GM08714 (cell line): ENCODE measurements around the gene SPIRE2.

Source experiments
- H3K4me3 ChIP-seq: fragments of 200-500 bp; sonication (Bioruptor generic); 2 replicates; pipeline ENCODE4 v1.5.1; 2014; ENCODE audit warnings: mild to moderate bottlenecking, low read length, inconsistent platforms
- ZNF274 ChIP-seq: IDR thresholded peaks from 2 replicates; pipeline ENCODE4 v1.6.1; 2012; ENCODE audit warnings: mild to moderate bottlenecking, low read depth, low read length

Gene SPIRE2

GRCh38 chr16:89842471-89843408, 14.5 kb downstream of the SPIRE2 start:
- no peak for TF ChIP-seq ZNF274

GRCh38 chr16:89843409-89844350, 15.4 kb downstream of the SPIRE2 start:
- no peak overlapping the region for H3K4me3 ChIP-seq
- no peak for TF ChIP-seq ZNF274

More at GRCh38 chr16:89842471-89843408, 14.5 kb downstream of the SPIRE2 start:
- H3K4me3 ChIP-seq, result no peak overlapping the region

DNA sequence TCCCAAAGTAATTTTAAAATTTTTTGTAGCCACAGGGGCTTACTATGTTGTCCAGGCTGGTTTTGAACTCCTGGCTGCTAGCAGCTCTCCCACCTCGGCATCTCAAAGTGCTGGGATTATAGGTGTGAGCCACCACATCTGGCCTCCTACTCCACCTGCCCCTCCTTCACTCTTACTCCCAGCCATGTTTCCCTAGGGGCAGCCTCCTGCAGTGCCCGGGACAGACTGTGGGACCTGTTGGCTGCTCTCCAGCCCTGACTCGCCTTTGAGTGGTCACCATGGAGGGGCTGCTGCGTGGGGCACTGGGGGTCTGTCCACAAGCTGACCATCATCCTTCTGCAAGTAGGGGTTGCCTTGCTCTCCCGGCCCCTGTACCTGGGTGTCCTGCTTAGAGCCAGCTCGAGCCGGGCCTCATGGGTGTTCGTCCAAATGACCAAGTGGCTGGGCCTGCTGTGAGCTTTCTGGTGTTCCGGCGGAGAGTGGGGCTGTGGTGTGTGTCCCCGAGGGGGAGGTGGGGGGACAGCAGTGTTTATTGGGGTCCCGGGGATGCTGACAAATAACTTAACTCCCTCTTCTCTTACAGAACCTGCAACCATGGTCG, 16.6 kb downstream of the SPIRE2 start:
- TF ChIP-seq ZNF274, result no peak
- no peak overlapping the region for H3K4me3 ChIP-seq

DNA sequence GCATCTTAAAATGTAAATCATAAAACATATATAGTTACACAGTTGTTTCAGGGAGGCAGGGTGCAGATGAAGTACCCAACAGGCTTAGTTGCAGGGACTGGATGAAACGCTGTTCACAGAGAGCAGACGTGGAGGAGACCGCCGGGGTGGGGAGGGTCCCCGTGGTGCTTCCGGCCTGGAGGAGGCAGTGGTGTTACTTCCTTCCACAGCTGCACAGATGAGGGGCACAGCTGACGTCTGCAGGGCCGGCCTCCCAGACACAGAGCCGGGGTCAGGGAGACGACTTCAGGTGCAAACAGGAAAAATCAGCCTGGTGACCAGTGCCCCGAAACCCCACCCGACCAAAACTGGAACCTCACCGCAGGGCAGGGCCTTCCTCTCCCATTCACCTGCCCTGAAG, 17.1 kb downstream of the SPIRE2 start:
- H3K4me3 ChIP-seq, result no peak overlapping the region
- no peak for TF ChIP-seq ZNF274

DNA sequence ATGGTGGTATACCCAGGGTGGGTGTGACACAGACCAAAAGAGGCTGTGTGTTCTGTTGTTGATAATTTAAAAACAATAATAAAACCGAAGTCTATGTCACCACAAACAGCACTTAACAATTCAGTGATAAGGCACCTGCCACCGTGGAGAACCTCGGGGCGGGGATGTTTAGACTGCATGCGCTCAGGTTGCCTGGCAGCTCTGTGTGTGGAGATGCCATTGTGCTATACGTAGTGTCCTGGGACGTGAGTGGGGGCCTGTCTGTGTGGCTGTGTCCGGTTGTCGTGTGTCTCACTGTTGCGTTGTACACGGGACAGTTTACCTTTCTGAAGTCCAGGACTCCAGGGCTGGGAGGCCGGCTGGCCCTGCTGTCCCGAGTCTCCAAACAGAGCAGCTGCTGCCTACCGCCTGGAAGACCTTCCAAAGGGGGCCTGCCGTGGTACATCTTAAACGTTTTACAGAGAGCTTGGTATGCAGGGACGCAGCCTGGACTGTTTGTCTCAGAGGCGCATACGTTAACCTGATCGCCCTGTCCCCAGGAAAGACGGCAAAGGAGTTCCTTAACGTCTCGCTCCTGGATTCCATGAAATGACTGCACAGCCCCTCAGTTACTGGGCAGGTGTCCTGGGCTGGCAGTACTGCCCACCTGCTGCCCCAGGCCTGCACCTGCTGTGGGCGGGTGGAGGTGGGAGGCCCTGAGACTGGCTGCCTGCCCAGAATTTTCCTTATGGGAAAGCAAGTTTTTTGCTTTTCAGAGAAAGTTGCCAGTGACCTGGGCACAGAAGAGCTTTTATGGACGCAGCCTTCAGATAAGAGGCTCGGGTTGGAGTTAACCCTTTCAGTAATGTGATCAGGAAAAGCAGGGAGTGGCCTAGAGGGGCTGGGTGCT, 19.0 kb downstream of the SPIRE2 start:
- TF ChIP-seq ZNF274, result no peak
- no peak overlapping the region for H3K4me3 ChIP-seq

DNA sequence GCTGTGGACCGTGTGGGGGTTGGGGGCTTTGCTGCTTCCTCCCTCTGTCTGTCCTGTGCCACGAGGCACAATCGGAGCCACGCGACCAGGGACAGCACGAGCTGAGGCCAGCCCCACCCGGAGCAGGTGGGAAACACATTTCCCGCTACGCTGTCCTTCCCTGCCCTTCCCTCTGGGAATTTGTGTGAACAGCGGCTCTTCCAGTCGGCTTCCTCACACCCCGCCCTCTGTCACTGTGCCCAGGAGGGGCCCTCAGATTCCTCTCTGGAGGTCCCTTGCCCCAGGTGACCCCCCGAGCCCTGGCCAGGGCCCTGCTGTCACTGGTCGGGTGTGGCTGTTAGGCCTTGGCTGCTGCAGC, 19.6 kb downstream of the SPIRE2 start:
- TF ChIP-seq ZNF274, result no peak
- no peak overlapping the region for H3K4me3 ChIP-seq

GRCh38 chr16:89848974-89849373, 20.7 kb downstream of the SPIRE2 start:
- H3K4me3 ChIP-seq, result no peak overlapping the region
- no peak for TF ChIP-seq ZNF274

GRCh38 chr16:89853306-89853993, 25.2 kb downstream of the SPIRE2 start:
- H3K4me3 ChIP-seq, result no peak overlapping the region
- TF ChIP-seq ZNF274, result no peak

DNA sequence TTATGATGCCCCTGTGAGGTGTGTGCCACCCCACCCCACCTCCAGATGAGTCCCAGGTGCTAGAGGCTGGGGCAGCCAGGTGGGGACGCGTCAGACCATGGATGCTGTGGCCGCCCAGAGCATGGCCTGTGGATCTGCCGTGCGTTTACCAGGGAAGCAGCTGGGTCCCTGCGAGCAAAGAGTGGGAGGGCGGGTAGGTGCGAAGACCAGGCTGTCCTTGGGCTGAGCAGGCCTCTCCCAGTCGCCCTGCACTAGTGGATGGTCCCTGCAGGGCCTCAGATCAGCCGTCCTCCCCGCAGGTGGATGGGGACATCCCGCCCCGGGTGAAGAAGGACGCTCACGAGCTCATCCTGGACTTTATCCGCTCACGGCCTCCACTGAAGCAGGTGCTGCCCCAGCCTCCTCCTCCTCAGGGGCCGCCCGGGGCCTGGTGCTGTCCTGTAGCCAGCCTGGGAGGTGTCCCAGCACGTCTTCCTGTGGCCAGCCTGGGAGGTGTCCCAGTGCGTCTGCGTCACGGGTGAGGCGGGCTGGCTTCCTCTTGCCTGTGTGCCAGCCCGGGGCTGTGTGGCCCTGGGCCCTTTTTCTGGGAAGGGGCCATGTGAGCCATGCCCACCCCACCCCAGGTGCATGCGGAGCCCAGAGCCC, 27.1 kb downstream of the SPIRE2 start:
- no peak for TF ChIP-seq ZNF274
- no peak overlapping the region for H3K4me3 ChIP-seq

GRCh38 chr16:89855986-89856385, 27.7 kb downstream of the SPIRE2 start:
- TF ChIP-seq ZNF274, result no peak
- H3K4me3 ChIP-seq, result no peak overlapping the region

DNA sequence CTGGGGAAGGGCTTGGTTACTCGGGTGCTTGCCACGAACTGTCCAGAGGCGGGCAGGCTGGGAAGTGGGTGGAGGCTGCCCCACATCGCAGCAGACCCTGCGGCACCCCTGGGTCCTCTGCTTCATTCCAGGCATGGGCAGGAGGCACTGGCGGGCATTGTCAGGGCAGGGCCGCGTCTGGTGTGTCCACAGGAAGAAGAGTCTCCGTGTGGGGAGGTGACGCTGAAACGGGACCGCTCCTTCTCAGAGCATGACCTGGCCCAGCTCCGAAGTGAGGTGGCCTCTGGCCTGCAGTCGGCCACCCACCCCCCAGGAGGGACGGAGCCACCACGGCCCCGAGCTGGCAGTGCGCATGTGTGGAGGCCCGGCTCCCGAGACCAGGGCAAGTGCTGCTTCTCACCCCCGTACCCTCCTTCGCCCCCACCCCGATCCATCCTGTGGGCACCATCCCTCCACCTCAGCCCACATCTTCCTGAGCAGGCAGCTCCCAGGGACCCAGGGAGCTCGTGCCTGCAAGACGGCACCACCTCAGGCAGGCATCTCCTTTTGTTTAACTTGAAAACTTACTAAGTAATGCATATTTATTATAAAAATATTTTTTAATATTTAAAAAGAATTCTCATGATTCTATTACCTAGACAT, 30.8 kb downstream of the SPIRE2 start:
- no peak overlapping the region for H3K4me3 ChIP-seq
- TF ChIP-seq ZNF274, result no peak

DNA sequence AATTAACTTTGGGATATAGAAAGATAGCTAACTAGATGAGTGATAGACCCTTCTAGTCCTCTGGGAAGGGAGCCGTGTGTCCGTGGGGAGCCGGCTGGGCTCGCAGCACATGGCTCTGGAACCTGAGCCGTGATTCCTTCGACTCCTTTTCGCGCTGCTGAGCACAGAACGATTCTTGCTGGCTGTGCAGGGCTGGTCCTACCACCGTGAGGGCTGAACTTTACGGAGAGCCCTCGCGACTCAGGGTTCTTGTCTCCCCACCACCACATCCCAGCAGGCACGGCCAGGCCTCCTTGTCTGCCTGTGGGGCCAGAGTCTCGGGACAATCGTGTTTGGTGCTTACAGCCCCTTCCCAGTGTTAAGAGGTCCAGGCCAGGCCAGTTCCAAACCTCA, 31.3 kb downstream of the SPIRE2 start:
- no peak for TF ChIP-seq ZNF274
- no peak overlapping the region for H3K4me3 ChIP-seq
